GM19035 (cell line): ENCODE measurements around the gene LIN7A.
A peak's percentile ranks its signal among the peaks of the same experiment; 100 is the strongest.
"Not testable (repeated sequence)": the region's sequence is repeated elsewhere in the genome, so short reads cannot be mapped to it uniquely, and the experiment has no call there.

Experiments
- ATAC-seq: cut with Tn5 transposase; IDR thresholded peaks from one replicate; pipeline ENCODE4 v1.9.1; 2021; ENCODE audit not compliant: unreplicated experiment

LIN7A gene

DNA sequence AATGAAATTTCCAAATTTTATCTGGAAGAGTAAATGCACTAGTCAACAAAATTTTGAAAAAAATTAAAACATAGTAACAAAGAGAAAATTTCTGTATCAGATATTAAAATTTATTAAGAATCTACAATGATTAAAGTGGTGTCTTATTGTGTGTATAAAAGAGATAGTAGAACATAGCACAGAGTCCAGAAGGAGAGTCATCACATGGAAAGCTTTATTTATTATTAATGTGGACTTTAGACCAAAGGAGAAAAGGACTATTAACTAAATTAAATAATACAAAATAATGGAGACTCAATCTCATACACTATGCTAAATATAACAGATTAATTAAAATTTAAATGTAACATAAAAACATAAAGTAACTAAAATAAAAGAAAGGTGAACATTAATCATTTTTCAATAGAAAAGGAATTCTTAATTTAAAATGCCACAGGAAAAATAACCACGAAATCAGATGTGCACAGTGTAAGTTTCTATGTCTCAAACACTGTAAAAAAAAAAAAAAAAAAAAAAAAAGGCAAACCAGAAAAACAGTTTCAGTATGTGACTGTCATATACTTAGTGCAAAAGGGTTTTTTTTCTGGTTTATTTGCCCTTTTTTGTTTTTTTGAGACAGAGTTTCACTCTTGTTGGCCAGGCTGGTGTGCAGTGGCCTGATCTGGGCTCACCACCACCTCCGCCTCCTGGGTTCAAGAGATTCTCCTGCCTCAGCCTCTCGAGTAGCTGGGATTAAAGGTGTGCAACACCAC, 125.6 kb downstream of the LIN7A start:
- no peak for ATAC-seq

DNA sequence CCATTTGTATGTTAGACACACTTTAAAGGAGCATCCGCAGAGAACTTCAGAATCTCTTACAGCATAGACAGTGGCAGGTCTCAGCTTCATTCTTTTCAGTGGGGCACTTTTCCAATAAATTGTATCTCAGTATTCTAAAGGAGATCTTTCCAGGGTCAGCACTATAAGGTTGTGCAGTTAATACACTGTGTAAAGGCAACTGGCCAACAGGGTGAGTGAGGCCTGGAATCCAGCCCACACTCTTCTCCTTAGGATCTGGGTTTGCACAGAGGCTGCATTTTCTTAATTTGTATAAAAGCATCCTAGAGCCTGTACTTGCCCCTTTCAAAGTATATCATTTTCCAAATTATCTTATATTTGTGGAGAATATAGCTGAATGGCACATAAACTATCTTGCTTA, 126.9 kb downstream of the LIN7A start:
- no peak for ATAC-seq

DNA sequence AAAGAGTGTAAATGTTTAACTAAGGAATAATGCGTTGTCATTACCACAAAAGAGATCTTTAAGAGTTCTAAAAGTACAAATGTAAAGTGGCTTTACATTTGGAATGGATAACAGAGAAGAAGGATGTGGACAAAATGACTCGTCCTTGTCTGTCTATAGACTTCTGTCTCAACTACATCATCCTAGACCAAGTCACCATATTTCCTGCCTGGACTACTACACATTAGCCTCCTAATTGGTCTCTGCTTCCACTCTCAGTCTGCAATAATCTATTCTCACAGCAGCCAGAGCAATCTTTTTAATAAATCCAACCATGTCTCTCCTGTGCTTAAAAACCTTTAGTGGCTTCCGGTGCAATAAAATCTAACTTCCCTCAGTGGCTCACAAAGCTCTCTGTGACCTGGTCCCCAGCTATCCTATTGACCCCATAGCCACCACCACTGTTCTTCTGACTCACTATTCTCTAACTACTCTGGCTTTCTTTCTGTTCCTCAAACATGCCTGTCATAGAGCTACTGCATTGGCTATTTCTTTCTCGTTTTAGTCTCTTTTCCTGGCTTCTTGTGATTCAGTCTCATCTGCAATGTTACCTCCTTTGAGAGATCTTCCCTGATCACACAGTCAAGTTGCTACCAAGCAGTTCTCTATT, 130.0 kb downstream of the LIN7A start:
- ATAC-seq: peak; percentile 82

DNA sequence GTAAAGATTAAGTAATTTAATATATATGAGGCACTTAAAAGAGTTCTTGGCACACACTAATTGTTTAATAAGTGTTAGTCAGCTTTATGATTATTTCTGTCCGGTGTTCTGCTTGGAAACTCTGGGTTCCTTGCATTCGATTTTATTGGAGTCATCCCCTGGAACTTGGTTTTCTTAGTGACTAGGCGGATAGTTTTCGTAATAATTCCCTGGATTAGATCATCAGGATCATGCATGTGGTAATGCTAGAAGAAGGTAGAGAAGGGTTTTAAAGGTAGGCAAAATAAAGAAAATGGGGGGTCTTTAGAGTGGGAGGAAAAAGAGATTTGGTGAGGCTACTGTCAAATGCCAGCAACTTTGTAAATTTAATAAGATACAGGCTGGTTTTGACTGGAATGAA, 132.6 kb downstream of the LIN7A start:
- ATAC-seq: no peak

DNA sequence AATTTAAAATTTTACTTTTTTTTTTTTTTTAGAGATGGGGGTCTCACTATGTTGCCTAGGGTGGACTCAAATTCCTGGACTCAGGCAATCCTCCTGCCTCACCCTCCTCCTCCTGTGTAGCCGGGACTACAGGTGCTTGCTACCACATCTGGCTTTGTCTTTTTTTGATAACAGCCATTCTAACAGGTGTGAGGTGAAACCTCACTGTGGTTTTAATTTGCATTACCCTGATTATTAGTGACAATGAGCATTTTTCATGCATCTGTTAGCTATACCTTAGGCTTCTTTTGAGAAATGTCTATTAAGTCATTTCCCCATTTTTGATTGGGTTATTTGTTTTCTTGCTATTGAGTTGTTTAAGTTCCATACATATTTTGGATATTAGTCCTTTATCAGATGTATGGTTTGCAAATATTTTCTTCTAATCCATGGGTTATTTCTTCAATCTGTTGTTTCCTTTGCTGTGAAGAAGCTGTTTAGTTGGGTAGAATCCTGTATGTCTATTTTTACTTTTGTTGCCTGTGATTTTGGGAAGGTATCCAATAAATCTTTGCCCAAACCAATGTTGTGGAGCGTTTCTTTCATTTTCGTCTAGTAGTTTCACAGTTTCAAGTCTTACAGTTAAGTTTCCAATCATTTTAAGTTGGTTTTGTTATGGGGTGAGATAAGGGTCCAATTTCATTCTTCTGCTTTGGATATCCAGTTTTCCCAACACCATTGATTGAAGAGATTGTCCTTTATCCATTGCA, 134.9 kb downstream of the LIN7A start:
- peak; percentile 91 for ATAC-seq

DNA sequence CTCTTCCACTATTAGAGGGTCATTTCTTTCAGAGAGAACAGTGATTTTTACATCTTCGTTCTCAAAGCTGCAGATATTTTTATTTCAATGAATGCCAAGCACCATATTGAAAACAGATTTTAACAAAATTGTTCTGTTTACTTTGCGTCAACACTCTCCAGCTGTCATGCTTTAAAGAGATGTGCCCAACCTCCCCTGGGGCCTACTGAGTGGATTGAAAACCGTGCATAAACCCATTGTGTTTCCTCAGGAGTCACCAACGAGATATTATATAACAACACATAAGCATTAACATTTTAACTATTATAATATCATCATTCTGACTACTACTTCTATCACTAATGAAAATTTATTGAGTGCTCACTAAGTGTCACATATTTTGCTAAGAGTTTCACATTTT, 139.5 kb downstream of the LIN7A start:
- ATAC-seq: no peak

- ATAC-seq: no peak
Measured at GRCh38 chr12:80794551-80794950, 143.2 kb downstream of the LIN7A start.

GRCh38 chr12:80792861-80793260, 144.9 kb downstream of the LIN7A start:
- no peak for ATAC-seq

DNA sequence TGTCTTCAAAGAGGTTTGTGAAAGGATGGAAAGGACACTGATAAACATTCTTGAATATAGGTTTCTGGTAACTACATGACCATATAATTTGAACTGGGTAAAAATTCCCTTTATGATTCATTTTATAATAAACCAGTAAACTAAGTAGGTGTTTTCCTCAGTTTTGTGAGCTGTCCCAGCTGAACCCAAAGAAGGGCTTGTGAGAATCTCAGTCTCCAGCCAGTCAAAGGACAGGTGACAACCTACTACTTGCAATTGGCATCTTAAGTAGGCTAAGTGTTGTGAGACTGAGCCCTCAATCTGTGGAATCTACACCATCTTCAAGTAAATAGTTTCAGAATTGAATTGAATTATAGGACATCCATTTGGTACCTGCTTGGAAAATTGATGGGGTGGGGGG, 145.9 kb downstream of the LIN7A start:
- no peak for ATAC-seq

GRCh38 chr12:80788407-80788806, 149.3 kb downstream of the LIN7A start:
- not testable (repeated sequence) for ATAC-seq

DNA sequence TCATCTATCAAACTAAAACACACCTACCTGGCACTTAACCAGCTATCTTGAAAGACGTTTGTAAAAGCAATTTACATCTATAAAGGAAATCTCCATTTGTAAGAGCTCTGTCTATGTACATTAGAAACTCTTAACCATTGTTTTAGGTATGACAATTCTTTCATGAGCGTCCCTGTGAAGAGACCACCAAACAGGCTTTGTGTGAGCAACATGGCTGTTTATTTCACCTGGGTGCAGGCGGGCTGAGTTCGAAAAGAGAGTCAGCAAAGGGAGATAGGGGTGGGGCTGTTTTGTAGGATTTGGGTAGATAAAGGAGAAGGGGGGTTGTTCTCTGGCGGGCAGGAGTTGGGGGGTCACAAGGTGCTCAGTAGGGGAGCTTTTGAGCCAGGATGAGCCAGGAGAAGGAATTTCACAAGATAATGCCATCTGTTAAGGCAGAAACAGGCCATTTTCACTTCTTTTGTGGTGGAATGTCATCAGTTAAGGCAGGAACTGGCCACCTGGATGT, 154.7 kb downstream of the LIN7A start:
- ATAC-seq: not testable (repeated sequence)

DNA sequence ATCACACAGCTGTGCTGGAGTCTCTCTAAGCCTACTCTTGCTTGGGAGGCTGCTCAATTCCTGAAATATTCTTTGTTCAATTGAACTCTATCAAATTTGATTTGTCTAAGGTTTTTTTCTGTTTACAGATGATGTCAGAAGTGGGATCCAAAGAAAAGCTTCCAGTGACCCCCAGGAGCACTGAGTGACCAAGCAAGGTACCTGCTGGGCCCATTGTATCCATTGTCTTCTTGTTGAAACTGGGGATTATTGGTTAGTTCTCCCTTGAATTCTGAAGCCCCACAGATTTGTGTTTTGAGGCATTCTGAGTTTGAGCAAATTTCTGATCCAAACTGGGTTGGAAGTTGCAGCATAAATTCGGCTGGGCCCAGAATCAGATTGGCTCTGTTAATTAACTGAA, 156.4 kb downstream of the LIN7A start:
- no peak for ATAC-seq

DNA sequence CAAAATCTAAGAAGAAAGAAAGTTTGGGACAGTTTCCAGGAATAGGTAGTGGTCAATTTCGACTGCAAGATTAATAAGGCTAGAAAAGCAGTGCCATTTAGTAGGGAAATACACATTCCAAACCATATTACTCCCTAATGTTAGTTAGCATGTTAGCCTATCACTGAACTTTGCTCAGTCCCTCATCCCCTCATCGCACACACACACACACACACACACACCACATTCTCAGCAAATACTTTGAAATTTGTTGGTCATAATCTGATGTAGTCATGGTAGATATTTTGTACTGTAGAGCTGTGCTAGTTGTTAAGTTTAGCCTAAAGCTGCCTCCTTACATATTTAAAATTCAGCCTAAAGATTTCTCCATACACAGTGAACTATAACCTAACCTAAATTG, 157.0 kb downstream of the LIN7A start:
- no peak for ATAC-seq

DNA sequence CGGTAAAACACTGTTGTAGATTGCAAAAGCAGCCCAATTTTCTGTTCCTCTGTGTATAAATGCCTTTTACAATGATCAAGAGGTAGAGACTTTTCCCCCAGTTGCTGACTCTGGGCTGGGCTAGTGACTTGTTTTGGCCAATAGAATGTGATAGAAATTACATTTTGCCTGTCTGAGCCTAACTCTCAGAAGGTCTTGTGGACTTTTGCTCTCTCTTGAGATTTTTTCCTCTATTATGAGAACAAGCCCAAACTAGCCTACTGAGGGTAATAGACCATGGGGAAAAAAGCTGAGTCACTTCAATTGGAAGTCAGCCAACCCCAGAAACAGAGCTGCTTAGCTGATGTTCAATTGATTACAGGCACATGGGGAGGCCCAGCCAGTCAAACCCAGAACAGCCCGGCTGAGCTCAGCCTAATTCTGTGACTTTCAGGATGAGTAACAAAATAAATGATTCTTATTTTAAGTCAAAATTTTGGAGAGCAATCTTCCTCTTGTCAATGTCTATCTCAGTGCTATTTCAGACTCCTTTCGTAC, 159.7 kb downstream of the LIN7A start:
- ATAC-seq: peak; percentile 96

DNA sequence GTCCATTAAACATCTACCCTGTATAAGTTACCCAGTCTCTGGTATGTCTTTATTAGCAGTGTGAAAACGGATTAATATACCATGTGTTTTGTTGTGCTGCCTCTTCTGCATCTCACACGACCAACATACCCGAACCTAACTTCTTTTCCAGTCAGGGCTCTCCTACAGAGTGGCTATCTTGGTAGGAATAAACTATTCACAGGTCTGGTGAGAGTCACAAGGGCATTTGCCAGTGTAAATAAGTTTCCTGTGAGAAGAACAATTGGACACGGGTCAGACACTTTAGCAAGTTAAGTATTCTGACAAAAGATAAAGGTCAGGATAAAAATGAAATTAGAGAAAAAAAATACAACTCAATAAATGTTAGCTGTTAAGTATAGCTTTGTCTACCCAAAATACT, 160.1 kb downstream of the LIN7A start:
- no peak for ATAC-seq

- ATAC-seq: no peak
Measured at GRCh38 chr12:80776706-80777105, 161.0 kb downstream of the LIN7A start.

DNA sequence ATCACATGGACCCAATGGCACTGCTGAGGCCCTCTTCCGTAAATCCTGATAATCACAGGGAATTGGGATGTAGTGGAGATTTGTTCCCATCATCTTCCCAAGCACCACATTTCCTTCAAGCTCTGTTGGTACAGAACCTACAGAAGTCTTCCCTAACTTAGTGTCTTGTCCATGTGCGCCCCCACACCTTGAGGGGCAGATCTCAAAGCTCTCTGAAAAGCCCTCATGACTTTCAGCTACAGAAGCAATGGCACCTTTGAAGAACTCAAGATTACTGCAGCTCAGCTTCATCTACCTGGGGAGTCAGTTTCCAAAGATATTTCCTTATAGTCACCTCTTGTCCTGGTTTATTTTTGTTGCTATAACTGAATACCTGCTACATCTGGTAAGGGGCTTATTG, 166.8 kb downstream of the LIN7A start:
- no peak for ATAC-seq

GRCh38 chr12:80769553-80770140, 168.1 kb downstream of the LIN7A start:
- no peak for ATAC-seq

DNA sequence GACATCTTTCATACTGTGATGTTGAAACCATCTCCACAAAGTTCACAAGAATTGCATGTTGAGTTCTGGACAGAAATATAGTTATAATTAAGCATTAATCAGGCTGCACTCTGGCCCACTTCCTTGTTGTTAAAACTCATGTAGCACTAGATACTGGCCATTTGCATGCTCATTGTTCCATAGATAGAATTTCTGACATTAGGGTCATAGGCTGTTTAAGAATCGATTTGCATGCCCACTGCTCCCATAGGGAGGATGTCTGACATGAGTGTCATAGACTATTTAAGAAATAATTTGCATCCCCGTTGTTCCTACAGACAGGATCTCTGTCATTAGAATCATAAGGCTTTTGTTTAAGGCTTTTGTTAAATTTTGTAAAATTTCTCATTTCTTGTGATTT, 170.8 kb downstream of the LIN7A start:
- peak; percentile 96 for ATAC-seq

- no peak for ATAC-seq
Measured at GRCh38 chr12:80766210-80766609, 171.5 kb downstream of the LIN7A start.

DNA sequence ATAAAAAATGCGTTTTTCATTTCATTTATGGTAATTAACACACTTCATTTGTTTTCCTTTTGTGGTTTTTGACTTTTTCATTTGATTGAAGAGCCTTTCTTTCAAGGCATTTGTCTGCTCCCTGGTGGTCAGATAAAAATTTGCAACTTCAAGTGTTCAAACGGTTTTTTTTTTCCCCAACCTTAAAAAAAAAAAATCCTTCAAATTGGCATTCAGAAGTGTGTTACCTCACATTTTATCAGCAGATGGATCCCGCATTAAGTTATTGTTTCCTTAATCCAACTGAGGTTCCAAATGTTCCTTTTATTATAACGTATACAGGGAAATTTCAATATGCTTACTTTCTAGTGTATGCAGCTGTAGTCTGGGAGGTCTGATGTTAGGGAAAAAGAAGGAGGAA, 173.9 kb downstream of the LIN7A start:
- ATAC-seq: no peak
